GM23338 (cell line): ENCODE results near the gene SV2C. TPM values are rescaled to one million over a fixed set of nuclear protein-coding genes. Genes with fewer than 3 reads are reported as not detected.

ENCODE experiments used
- ATAC-seq: fragments of 200-7000 bp; cut with Tn5 transposase; 3 replicates; pipeline ENCODE4 v1.9.1; 2020
- DNase-seq: peaks from one replicate; pipeline ENCODE4 v3.0.0-alpha.2; 2015; ENCODE audit warnings: low spot score
- H2AFZ ChIP-seq: fragments of 200-600 bp; sonication (generic); 2 replicates; pipeline ENCODE4 v1.8.0; 2016; ENCODE audit warnings: antibody characterized with exemption, mild to moderate bottlenecking, moderate library complexity
- H3F3A ChIP-seq: fragments of 200-600 bp; sonication (generic); replicated peaks from 2 replicates; pipeline ENCODE4 v1.8.0; 2017; ENCODE audit warnings: antibody characterized with exemption, mixed run types, low read depth
- H3K27ac ChIP-seq: fragments of 200-600 bp; sonication (generic); 2 replicates; pipeline ENCODE4 v1.6.1; 2016; ENCODE audit warnings: low read depth
- H3K27me3 ChIP-seq: fragments of 200-600 bp; sonication (generic); 2 replicates; pipeline ENCODE4 v1.8.0; 2016; ENCODE audit warnings: mild to moderate bottlenecking, mixed run types, moderate library complexity; ENCODE audit not compliant: insufficient read depth
- H3K36me3 ChIP-seq: fragments of 200-600 bp; sonication (generic); 2 replicates; pipeline ENCODE4 v1.8.0; 2016; ENCODE audit warnings: mild to moderate bottlenecking; ENCODE audit not compliant: insufficient read depth
- H3K4me1 ChIP-seq: fragments of 200-600 bp; sonication (generic); 2 replicates; pipeline ENCODE4 v1.8.0; 2016; ENCODE audit warnings: mild to moderate bottlenecking, moderate library complexity; ENCODE audit not compliant: insufficient read depth
- H3K4me2 ChIP-seq: fragments of 200-600 bp; sonication (generic); 2 replicates; pipeline ENCODE4 v1.7.1; 2017; ENCODE audit warnings: mixed run types
- H3K4me3 ChIP-seq: fragments of 200-600 bp; sonication (generic); 2 replicates; pipeline ENCODE4 v1.6.1; 2016; ENCODE audit warnings: mixed run types
- H3K79me2 ChIP-seq: fragments of 200-600 bp; sonication (generic); replicated peaks from 2 replicates; pipeline ENCODE4 v1.8.0; 2017; ENCODE audit warnings: mild to moderate bottlenecking; ENCODE audit not compliant: insufficient read depth
- H3K9me2 ChIP-seq: fragments of 200-600 bp; sonication (generic); 2 replicates; pipeline ENCODE4 v1.8.0; 2017; ENCODE audit not compliant: insufficient read depth
- H4K20me1 ChIP-seq: fragments of 200-600 bp; sonication (generic); replicated peaks from 2 replicates; pipeline ENCODE4 v1.8.0; 2017; ENCODE audit warnings: mild to moderate bottlenecking; ENCODE audit not compliant: insufficient read depth
- H3K27ac Mint-ChIP-seq: 2 replicates; pipeline ENCODE4 v1.8.0; 2020; ENCODE audit warnings: inconsistent platforms, mild to moderate bottlenecking, moderate library complexity, mixed read lengths
- H3K27me3 Mint-ChIP-seq: 3 replicates; pipeline ENCODE4 v1.8.0; 2022; ENCODE audit warnings: low read depth, mild to moderate bottlenecking, moderate library complexity, mixed read lengths, inconsistent platforms; ENCODE audit not compliant: insufficient read depth, poor library complexity
- H3K36me3 Mint-ChIP-seq: 3 replicates; pipeline ENCODE4 v1.8.0; 2021; ENCODE audit warnings: low read depth, mild to moderate bottlenecking, inconsistent platforms, moderate library complexity, mixed read lengths
- H3K4me1 Mint-ChIP-seq: 3 replicates; pipeline ENCODE4 v1.8.0; 2020; ENCODE audit warnings: mild to moderate bottlenecking, inconsistent platforms, mixed read lengths
- H3K4me3 Mint-ChIP-seq: 3 replicates; pipeline ENCODE4 v1.8.0; 2021; ENCODE audit warnings: moderate library complexity, mild to moderate bottlenecking, inconsistent platforms, mixed read lengths
- H3K9me3 Mint-ChIP-seq: 3 replicates; pipeline ENCODE4 v1.8.0; 2020; ENCODE audit warnings: moderate library complexity, mild to moderate bottlenecking, inconsistent platforms, mixed read lengths
- CTCF ChIP-seq, 2 experiments: fragments of 200-600 bp in 1 of 2; sonication (generic) in 1 of 2; conservative IDR thresholded peaks; 2 replicates each; pipeline versions ENCODE4 v1.5.1 to v1.6.1; 2016 to 2017; ENCODE audit warnings: antibody characterized with exemption in 2 of 2, low read depth in 2 of 2, mild to moderate bottlenecking in 2 of 2, moderate library complexity in 1 of 2
- ETS1 ChIP-seq: IDR thresholded peaks from 2 replicates; pipeline ENCODE4 v1.6.1; 2016; ENCODE audit warnings: antibody characterized with exemption
- EZH2 ChIP-seq: fragments of 200-600 bp; sonication (generic); IDR thresholded peaks from one replicate; pipeline ENCODE4 v1.8.0; 2017; ENCODE audit warnings: antibody characterized with exemption, mild to moderate bottlenecking, low read depth; ENCODE audit not compliant: unreplicated experiment
- EZH2phosphoT487 ChIP-seq: fragments of 200-600 bp; sonication (generic); IDR thresholded peaks from one replicate; pipeline ENCODE4 v1.8.1; 2018; ENCODE audit warnings: antibody characterized with exemption; ENCODE audit not compliant: unreplicated experiment
- JUNB ChIP-seq: IDR thresholded peaks from one replicate; pipeline ENCODE4 v1.6.1; 2016; ENCODE audit warnings: antibody characterized with exemption; ENCODE audit not compliant: unreplicated experiment
- NANOG ChIP-seq: IDR thresholded peaks from 2 replicates; pipeline ENCODE4 v1.6.1; 2016; ENCODE audit warnings: antibody characterized with exemption, borderline replicate concordance
- POLR2AphosphoS5 ChIP-seq: IDR thresholded peaks from 2 replicates; pipeline ENCODE4 v1.6.1; 2016; ENCODE audit warnings: antibody characterized with exemption, low read depth
- REST ChIP-seq: IDR thresholded peaks from one replicate; pipeline ENCODE4 v1.6.1; 2018; ENCODE audit warnings: antibody characterized with exemption; ENCODE audit not compliant: unreplicated experiment
- STAT1 ChIP-seq: IDR thresholded peaks from one replicate; pipeline ENCODE4 v1.6.1; 2016; ENCODE audit warnings: antibody characterized with exemption; ENCODE audit not compliant: unreplicated experiment
- ZNF114 ChIP-seq: fragments of 250-450 bp; sonication (Bioruptor Pico); IDR thresholded peaks from 2 replicates; pipeline ENCODE4 v1.5.0; 2020; ENCODE audit warnings: mild to moderate bottlenecking, moderate library complexity
- ZNF331 ChIP-seq: fragments of 250-450 bp; sonication (Bioruptor Pico); IDR thresholded peaks from 2 replicates; pipeline ENCODE4 v1.5.0; 2020; ENCODE audit warnings: low read depth, mild to moderate bottlenecking, moderate library complexity
- ZNF462 ChIP-seq: fragments of 250-450 bp; sonication (Bioruptor Pico); IDR thresholded peaks from 2 replicates; pipeline ENCODE4 v1.5.0; 2020; ENCODE audit warnings: mild to moderate bottlenecking, moderate library complexity
- polyA plus RNA-seq: library from polyadenylated mRNA; unstranded; fragments of >200 nt; fragmentation: Nextera tagmentation; extraction: Ambion mirVana; gene quantifications from 2 replicates; pipeline ENCODE4 v1.2.1, GENCODE V29; 2016
- total RNA-seq: library from RNA; depleted of rRNA; stranded (reverse); fragments of >200 nt; shearing (Covaris generic); gene quantifications from 2 replicates; pipeline ENCODE4 v1.2.3, GENCODE V29; 2014

Gene SV2C
- total and polyA plus RNA-seq, 2 experiments from 2014 or later, result 0.05 to 0.07 TPM

GRCh38 chr5:76351577-76351976 lies 268.4 kb downstream of the SV2C start (continued):
- TF ChIP-seq ETS1, result no peak

- peaks cover 8% of the 10 kb centered on the region for H3K27me3 Mint-ChIP-seq
- no peak overlapping the region for H3K27ac ChIP-seq
- peaks cover 13% of the 10 kb centered on the region for H3K4me1 Mint-ChIP-seq
- H3K36me3 ChIP-seq, result no peaks in the 10 kb centered on the region
- H3K4me2 ChIP-seq, result no peak overlapping the region
- no peak for ATAC-seq
- 0 out of 2 replicates have a peak, but pooled peaks cover 4% of the 10 kb centered on the region for H3K9me2 ChIP-seq
- H4K20me1 ChIP-seq, result no peaks in the 10 kb centered on the region
- H3K4me1 ChIP-seq, result peaks cover 4% of the 10 kb centered on the region; the same call in 1 of the 2 replicates
- no peak overlapping the region for H3K27ac Mint-ChIP-seq
- no peaks in the 10 kb centered on the region for H3K79me2 ChIP-seq
- H3K4me3 ChIP-seq, result no peak overlapping the region
- no peak overlapping the region for H2AFZ ChIP-seq
- H3K27me3 ChIP-seq, result no peaks in the 10 kb centered on the region
- no peak for DNase-seq
- H3K9me3 Mint-ChIP-seq, result no peaks in the 10 kb centered on the region
- H3F3A ChIP-seq, result no peaks in the 10 kb centered on the region
- no peak overlapping the region for H3K4me3 Mint-ChIP-seq
- H3K36me3 Mint-ChIP-seq, result no peaks in the 10 kb centered on the region
- TF ChIP-seq POLR2AphosphoS5 (no peak), ZNF331 (no peak), EZH2 (no peak), NANOG (no peak), JUNB (no peak), ETS1 (no peak), ZNF114 (CRISPR knock-in tag) (no peak), REST (no peak), ZNF462 (CRISPR knock-in tag) (no peak), CTCF (conservative IDR thresholded peaks at IDR 0.05; ENCODE audit: low read depth in 2 of 2) (no peak), EZH2phosphoT487 (no peak), STAT1 (no peak)
Measured at GRCh38 chr5:76356887-76357286, 273.7 kb downstream of the SV2C start.
